Hematopoietic multipotent progenitor cell treated with erythropoietin and hydrocortisone succinate and interleukin-3 and kit ligand, for 4 days (in vitro differentiated cells): Measurements from ENCODE around the gene DPCD.

Experiments used
- DNase-seq: peaks from one replicate; pipeline ENCODE4 v3.0.0-alpha.2; 2015

Gene DPCD

GRCh38 chr10:101587725-101588653 is at the start of gene DPCD, which contains the start of gene POLL:
Gene DPCD (plus strand): TSS chr10:101588321. CDS start chr10:101588337, 16 bp downstream.
Gene POLL (minus strand): TSS chr10:101588257. CDS start chr10:101587360, 897 bp downstream.
- peak; percentile 98 for DNase-seq

DNA sequence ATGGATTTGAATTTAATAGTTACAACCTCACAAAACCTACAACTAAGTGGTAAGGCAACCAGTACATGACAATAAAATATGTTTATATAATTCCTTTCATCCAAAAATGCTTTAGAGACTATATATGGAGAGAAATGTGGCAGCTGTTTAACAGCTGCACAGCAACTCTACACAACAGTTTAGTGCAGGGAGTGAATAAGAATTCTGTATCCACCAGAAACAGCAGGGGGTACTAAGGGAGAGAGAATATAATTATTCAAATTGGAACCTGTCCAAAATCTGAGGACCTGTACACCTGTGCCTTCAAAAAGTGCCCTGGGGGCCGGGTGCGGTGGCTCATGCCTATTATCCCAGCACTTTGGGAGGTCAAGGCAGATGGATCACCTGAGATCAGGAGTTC is 49.7 kb upstream of the DPCD start:
- DNase-seq: no peak

GRCh38 chr10:101545898-101546297 is 42.2 kb upstream of the DPCD start:
- DNase-seq: peak; percentile 87

- DNase-seq: no peak
Measured at GRCh38 chr10:101550965-101551364, 37.2 kb upstream of the DPCD start.

DNA sequence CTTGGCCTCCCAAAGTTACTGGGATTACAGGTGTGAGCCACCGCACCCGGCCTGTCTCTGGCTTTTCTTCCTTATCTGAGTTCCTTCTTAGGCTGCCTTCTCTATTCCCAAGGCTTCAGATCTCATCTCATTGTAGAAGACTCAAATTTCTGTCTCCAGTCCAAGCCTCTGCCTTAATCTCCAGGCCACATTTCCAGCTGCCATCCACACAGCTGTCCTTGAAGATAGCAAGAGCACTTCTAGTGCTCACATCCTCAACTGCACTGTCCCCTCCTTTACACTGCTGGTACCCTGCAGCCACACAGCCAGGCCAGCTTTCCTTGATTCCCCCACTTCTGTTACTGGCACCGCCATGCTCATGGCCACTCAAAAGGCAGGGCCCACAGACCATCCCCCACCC is 35.7 kb upstream of the DPCD start:
- peak; percentile 70 for DNase-seq

DNA sequence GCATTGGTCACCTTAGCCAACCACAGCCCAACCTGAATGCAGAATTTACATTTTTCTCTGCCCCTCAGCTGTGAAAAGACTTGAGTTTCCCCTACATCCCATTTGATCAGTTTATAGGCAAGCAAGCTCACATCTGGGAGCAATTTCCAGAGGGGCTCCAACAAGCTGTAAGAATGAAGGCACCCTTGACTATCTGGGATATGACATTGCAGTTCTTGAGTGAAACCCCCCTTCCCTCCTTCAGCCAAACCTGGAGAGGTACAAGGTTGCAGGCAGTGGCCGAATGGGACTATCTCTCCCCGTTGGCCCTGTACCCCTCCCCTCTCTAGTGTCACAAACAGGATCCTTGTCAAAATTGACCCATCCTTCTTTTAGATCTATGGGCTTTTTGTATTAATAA is 30.6 kb upstream of the DPCD start:
- DNase-seq: no peak

GRCh38 chr10:101558204-101558603 is 29.9 kb upstream of the DPCD start:
- peak; percentile 92 for DNase-seq

GRCh38 chr10:101558671-101559595 is 29.2 kb upstream of the DPCD start:
- no peak for DNase-seq

DNA sequence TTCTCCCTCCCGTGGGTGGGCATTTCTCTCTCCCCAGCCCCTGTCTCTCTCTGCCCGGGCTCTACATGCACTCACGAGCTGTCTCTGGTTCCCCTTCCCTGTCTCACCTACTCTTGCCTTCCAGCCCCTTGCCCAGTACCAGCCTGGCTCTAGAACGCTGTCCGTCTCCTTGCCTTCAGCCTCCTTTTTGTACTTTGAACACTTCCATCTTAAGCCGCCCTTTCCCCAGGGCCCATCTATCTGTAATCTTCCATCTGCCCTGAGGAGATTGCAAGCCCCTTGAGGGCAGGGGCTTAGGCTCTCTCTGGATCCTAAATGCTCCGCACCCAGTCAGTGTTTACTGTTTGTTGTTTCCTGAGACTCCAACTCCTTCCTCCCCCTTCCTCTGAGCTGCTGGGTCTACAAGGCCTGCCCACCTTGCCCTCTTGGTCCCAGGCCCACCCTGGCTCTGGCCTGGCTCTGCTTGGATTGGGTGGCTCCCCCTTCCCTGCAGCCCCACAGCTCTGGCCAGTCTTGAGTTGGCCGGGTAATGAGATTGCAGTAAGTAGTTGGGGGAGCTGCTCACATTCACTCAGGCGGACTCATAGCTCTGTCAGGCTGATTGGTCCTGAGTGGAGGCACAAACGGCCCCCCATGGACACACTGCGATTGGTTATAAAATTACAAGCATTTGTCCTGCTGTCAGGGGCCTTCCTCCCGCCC is 28.4 kb upstream of the DPCD start:
- DNase-seq: no peak

DNA sequence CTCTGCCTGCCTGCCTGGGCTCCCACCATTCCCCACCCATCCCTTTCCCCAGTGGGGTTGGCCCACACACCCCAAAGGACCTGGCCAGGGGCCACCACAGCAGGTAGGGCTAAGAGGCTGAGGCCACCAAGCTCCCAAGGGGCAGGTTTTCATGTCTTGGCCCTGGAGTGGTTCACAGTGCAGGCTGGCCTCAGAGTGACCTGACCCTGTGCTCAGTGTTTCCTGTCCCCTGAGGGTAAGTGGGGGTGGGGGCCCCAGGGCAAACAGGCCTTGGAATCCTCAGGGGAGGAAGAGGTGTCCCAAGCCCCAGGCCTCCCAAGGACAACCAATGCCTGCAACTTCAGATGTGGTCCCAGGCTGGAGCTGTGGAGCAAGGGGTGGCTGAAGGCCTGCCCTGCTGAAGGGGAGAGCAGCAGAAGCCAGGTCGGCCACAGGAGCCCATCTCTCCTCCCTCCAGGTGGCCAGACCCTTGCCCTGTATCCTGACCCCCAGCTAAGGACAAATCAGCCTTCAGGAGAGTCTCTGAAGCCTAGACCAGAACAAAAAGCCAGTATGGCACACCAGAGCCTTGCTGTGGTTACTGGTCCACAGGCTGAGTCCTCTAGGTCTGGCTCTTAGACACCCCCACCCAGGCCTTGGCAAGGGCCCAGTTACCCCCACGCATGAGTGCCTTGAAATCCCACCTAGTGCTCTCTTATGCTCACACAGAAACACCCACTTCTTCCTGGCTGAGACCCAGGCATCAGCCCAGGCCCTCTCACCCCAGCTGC is 27.6 kb upstream of the DPCD start:
- DNase-seq: no peak

- no peak for DNase-seq
Measured at GRCh38 chr10:101561068-101561915, 26.8 kb upstream of the DPCD start.

DNA sequence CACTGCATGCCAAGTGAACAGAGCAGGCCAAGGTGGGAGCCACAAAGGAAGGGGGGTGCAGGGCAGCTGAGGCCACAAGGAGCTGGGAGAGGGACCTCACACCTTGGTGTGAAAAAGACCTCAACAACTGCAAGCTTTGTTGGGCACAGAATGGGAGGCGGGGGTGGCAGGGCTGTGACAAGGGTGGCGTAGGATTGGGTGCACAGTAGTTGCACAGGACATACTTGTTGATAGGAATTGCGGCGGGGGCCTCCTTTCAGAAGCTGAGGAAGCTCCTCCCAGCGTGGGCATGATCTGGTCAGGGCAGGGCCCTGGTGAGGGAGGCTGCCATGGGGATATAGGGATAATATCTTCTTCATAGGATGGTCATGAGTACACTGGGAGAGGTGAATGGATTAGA is 25.9 kb upstream of the DPCD start:
- DNase-seq: no peak

DNA sequence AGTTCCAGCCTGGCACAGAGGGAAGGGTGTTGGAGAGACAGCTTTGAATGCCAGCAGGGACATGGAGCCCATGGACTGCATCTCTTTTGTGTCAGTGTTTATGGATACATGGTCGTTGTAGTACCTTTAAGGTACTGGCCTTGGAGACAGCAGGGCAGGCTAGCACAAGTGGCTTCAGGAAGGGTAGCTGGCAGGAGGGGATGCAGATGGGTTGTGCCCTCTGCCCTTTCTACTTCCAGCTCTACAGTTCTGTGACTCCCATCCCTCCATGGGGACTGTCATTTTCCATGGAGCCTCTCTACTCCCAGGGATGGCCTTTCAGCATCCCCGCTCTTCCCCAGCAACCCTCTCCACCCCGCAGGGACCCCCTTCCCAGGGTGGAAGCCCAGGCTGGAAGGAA is 25.1 kb upstream of the DPCD start:
- DNase-seq: no peak

DNA sequence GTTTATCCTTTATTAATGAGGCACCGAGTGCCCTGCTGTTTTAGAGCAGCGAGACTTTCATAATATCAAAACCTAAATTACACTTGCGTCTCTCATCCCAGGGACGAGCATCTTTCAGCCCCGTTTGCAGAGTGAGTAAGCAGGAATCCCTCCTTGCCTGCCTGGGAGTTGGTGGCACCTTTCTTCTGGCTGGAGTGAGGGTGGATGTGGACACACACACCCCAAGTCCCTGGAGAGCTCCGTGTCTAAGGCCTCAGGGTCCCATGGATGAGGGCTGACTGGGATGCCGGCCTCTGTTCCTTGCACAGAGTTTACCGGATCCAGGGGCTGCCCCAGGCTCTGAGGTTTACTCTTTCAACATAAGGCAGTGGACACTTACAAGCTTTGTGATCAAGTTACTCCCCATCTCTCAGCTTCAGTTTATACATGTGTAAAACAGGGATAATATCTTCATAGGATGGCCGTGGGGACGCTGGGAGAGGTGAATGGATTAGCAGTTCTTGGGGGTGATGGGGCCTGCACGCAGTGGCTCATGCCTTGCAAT is 24.6 kb upstream of the DPCD start:
- DNase-seq: no peak

GRCh38 chr10:101564490-101564991 is 23.6 kb upstream of the DPCD start:
- DNase-seq: no peak

DNA sequence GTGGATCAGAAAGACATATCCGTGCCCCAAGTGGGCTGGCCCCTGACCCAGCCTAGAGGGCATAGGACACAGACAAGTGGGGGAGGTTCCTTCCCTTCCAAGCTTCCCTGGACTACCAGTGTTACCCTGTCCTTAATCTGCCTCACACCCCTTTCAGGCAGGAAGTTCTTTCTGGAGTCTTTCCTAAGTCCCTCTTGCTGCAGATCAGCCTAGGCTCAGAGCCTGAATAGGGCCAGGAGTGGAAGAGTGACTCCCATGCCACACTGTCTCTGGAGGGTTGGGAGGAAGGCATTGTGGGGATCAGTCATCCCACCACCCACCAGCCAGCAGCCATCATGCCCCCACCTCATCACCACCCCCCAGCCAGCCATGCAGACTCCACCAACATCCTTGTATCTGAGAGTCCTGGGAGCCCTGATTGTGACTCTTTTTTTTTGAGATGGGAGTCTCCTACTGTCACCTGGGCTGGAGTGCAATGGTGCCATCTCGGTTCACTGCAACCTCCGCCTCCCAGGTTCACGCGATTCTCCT is 22.7 kb upstream of the DPCD start:
- DNase-seq: no peak

- no peak for DNase-seq
Measured at GRCh38 chr10:101565936-101566332, 22.2 kb upstream of the DPCD start.

- DNase-seq: peak; percentile 74
Measured at GRCh38 chr10:101566333-101567164, 21.6 kb upstream of the DPCD start.
